ENCODE results near the gene NHSL2. TPM values are rescaled to one million over a fixed set of nuclear protein-coding genes. Genes with fewer than 3 reads are reported as not detected.
A peak's percentile ranks its signal among the peaks of the same experiment; 100 is the strongest.

NHSL2 gene
- total and polyA plus RNA-seq, 2 of the 13 experiments (the other 11 are each of a cell fraction or from before 2014, with no cell fraction given) = not detected

DNA sequence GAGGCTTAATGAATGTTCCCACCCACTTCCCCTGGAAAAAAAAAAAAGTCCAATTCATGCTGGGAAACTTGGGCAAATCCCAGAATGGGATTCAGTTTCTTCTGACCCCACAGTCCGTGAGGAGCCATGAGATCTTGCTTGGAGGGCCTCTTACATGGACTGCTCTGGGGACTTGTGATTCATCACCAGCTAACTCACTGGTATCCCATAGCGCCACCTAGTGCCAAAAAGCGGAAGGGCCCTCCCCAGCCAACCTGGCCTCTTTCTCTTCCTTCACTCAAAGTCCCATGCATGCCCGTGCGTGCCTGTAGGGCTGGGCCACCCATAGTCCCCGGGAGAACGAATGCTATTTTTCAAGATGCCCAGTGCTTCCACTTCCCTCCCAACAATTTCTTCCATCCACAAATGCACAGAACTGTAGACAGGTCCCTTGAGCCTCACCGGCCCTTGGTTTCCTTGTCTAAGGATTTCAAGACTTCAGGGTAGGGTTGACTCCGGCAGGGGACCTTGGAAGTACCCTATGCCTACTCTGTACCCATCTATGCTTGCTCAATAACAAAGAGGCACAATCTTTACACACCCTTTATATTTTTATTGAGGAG, 216.0 kb downstream of the NHSL2 start:
- in situ Hi-C loops (cut with HindIII; ENCODE audit: extremely low pct_ligation_motif_present, low pct_unique_long_range_greater_than_20kb) = loop anchor here (10.0 kb wide), 1 partner anchor 132 kb away; no protein-coding TSS in a partner anchor
- H3K79me2 ChIP-seq (ENCODE audit: insufficient read depth, low read length) = no peaks in the 10 kb centered on the region
- POLR2A ChIA-PET = interaction anchor here (1.3 kb wide), 1 partner anchor 55 kb away, joined by 3 read pairs; the partner anchor contains the start of gene PIN4
- no peak overlapping the region for H3K4me3 ChIP-seq (replicated peaks in 1 of 3; ENCODE audit: insufficient read depth in 1 of 3, low read depth in 2 of 3, low read length in 3 of 3)
- no peak overlapping the region for H2AFZ ChIP-seq (ENCODE audit: low read length)
- BruUV-seq (replicated peaks) = no TSS peak
- no peak overlapping the region for H3K27ac ChIP-seq (ENCODE audit: extremely low read length, insufficient read depth, low read length)
- intact Hi-C loops (cut with micrococcal nuclease; ENCODE audit: unreplicated experiment) = loop anchor here (1.0 to 5.0 kb wide), 2 partner anchors 109 to 127 kb away; no protein-coding TSS in a partner anchor
- peak; percentile 30 for DNase-seq (ENCODE audit: low spot score)
- H3K4me2 ChIP-seq (ENCODE audit: low read depth, low read length) = 0 out of 2 replicates have a peak overlapping the region, but pooled peaks have one; percentile 18
- H3K9me3 ChIP-seq (ENCODE audit: low read length) = no peaks in the 10 kb centered on the region
- no peaks in the 10 kb centered on the region; a peak in 1 of 5 replicates for H3K27me3 ChIP-seq (ENCODE audit: control insufficient read depth in 1 of 2, insufficient read depth in 2 of 2, low read length in 2 of 2)
- H4K20me1 ChIP-seq (ENCODE audit: insufficient read depth, low read length) = no peaks in the 10 kb centered on the region
- FAIRE-seq = peak; percentile 93
- CTCF ChIA-PET (ENCODE audit: low intra/inter-chr PET ratio, low total read pairs) = interaction anchor here (1.1 to 1.2 kb wide), 2 partner anchors 108 to 127 kb away, joined by 3 to 6 read pairs; no protein-coding TSS in a partner anchor
- H3K9ac ChIP-seq (ENCODE audit: insufficient read depth, low read depth, low read length) = no peak overlapping the region
- no peaks in the 10 kb centered on the region for H3K4me1 ChIP-seq (ENCODE audit: insufficient read depth, low read length)
- WGBS (ENCODE audit: low lambda C conversion rate) = 25% methylated on average over 5 of the region's 9 CpGs
- ATAC-seq = peak; percentile 91
- H3K36me3 ChIP-seq (replicated peaks in 1 of 2; ENCODE audit: control insufficient read depth in 1 of 2, insufficient read depth in 2 of 2, low read length in 2 of 2) = no peaks in the 10 kb centered on the region
- TF ChIP-seq, protein P1, sequence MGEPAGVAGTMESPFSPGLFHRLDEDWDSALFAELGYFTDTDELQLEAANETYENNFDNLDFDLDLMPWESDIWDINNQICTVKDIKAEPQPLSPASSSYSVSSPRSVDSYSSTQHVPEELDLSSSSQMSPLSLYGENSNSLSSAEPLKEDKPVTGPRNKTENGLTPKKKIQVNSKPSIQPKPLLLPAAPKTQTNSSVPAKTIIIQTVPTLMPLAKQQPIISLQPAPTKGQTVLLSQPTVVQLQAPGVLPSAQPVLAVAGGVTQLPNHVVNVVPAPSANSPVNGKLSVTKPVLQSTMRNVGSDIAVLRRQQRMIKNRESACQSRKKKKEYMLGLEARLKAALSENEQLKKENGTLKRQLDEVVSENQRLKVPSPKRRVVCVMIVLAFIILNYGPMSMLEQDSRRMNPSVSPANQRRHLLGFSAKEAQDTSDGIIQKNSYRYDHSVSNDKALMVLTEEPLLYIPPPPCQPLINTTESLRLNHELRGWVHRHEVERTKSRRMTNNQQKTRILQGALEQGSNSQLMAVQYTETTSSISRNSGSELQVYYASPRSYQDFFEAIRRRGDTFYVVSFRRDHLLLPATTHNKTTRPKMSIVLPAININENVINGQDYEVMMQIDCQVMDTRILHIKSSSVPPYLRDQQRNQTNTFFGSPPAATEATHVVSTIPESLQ (CRISPR knock-in tag; conservative IDR thresholded peaks at IDR 0.05) = no peak
- TF ChIP-seq, protein P2, sequence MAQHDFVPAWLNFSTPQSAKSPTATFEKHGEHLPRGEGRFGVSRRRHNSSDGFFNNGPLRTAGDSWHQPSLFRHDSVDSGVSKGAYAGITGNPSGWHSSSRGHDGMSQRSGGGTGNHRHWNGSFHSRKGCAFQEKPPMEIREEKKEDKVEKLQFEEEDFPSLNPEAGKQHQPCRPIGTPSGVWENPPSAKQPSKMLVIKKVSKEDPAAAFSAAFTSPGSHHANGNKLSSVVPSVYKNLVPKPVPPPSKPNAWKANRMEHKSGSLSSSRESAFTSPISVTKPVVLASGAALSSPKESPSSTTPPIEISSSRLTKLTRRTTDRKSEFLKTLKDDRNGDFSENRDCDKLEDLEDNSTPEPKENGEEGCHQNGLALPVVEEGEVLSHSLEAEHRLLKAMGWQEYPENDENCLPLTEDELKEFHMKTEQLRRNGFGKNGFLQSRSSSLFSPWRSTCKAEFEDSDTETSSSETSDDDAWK (CRISPR knock-in tag; IDR thresholded peaks at IDR 0.05) = no peak
- no peak for TF ChIP-seq ZNF12 (CRISPR knock-in tag; IDR thresholded peaks at IDR 0.05)
- no peak for TF ChIP-seq BRCA1 (CRISPR knock-in tag; IDR thresholded peaks at IDR 0.05)
- TF ChIP-seq, protein P3, sequence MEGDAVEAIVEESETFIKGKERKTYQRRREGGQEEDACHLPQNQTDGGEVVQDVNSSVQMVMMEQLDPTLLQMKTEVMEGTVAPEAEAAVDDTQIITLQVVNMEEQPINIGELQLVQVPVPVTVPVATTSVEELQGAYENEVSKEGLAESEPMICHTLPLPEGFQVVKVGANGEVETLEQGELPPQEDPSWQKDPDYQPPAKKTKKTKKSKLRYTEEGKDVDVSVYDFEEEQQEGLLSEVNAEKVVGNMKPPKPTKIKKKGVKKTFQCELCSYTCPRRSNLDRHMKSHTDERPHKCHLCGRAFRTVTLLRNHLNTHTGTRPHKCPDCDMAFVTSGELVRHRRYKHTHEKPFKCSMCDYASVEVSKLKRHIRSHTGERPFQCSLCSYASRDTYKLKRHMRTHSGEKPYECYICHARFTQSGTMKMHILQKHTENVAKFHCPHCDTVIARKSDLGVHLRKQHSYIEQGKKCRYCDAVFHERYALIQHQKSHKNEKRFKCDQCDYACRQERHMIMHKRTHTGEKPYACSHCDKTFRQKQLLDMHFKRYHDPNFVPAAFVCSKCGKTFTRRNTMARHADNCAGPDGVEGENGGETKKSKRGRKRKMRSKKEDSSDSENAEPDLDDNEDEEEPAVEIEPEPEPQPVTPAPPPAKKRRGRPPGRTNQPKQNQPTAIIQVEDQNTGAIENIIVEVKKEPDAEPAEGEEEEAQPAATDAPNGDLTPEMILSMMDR (CRISPR knock-in tag; IDR thresholded peaks at IDR 0.05) = peak; percentile 79
- TF ChIP-seq ZNF501 (CRISPR knock-in tag; IDR thresholded peaks at IDR 0.05) = no peak
- no peak for TF ChIP-seq ZBTB7B (CRISPR knock-in tag; IDR thresholded peaks at IDR 0.05)
- TF ChIP-seq ZNF232 (CRISPR knock-in tag; IDR thresholded peaks at IDR 0.05; ENCODE audit: borderline replicate concordance) = no peak
- peak; percentile 58 for TF ChIP-seq FOSL2 (CRISPR knock-in tag; IDR thresholded peaks at IDR 0.05)
- TF ChIP-seq, protein P4, sequence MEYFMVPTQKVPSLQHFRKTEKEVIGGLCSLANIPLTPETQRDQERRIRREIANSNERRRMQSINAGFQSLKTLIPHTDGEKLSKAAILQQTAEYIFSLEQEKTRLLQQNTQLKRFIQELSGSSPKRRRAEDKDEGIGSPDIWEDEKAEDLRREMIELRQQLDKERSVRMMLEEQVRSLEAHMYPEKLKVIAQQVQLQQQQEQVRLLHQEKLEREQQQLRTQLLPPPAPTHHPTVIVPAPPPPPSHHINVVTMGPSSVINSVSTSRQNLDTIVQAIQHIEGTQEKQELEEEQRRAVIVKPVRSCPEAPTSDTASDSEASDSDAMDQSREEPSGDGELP (IDR thresholded peaks at IDR 0.05; ENCODE audit: borderline replicate concordance, low read depth) = no peak
- TF ChIP-seq ELF4 (CRISPR knock-in tag; IDR thresholded peaks at IDR 0.05; ENCODE audit: borderline replicate concordance) = no peak
- no peak for TF ChIP-seq MIER2 (CRISPR knock-in tag; IDR thresholded peaks at IDR 0.05)
- TF ChIP-seq CCAR2 (optimal IDR thresholded peaks at IDR 0.05; ENCODE audit: low read depth, low read length) = no peak
- no peak for TF ChIP-seq ATF7-NPFF (CRISPR knock-in tag; IDR thresholded peaks at IDR 0.05; ENCODE audit: low read depth)
- TF ChIP-seq MTA3 (CRISPR knock-in tag; IDR thresholded peaks at IDR 0.05) = no peak
- no peak for TF ChIP-seq ZNF530 (CRISPR knock-in tag; IDR thresholded peaks at IDR 0.05; ENCODE audit: low read depth)
- no peak for TF ChIP-seq ZNF792 (CRISPR knock-in tag; IDR thresholded peaks at IDR 0.05)
- 0 out of 2 replicates have a peak, but pooled peaks have one; percentile 19 for TF ChIP-seq SMC3 (IDR thresholded peaks at IDR 0.05; ENCODE audit: low read length)
- peak; percentile 59 for TF ChIP-seq STAG1 (CRISPR knock-in tag; IDR thresholded peaks at IDR 0.05)

All from HepG2 (cell line).